Smooth muscle cell (in vitro differentiated cells): Measurements from ENCODE around the gene IFIT1. TPM values are rescaled to one million over a fixed set of nuclear protein-coding genes. Genes with fewer than 3 reads are reported as not detected.

ENCODE experiments used
- DNase-seq: peaks from one replicate; lab custom pipeline; 2025; ENCODE audit not compliant: unreplicated experiment; lab: John Stamatoyannopoulos, UW
- H2AFZ ChIP-seq: fragments of 200-600 bp; sonication (generic); 2 replicates; pipeline ENCODE4 v1.6.0; 2016; ENCODE audit warnings: antibody characterized with exemption, low read depth, mild to moderate bottlenecking
- H3F3A ChIP-seq: fragments of 200-600 bp; sonication (generic); 2 replicates; pipeline ENCODE4 v1.6.0; 2017; ENCODE audit warnings: antibody characterized with exemption, low read depth
- H3K27ac ChIP-seq: fragments of 200-600 bp; sonication (generic); 2 replicates; pipeline ENCODE4 v1.5.1; 2016; ENCODE audit warnings: low read depth, mild to moderate bottlenecking
- H3K27me3 ChIP-seq: fragments of 200-600 bp; sonication (generic); 2 replicates; pipeline ENCODE4 v1.6.1; 2016; ENCODE audit warnings: low read depth, mild to moderate bottlenecking
- H3K36me3 ChIP-seq: fragments of 200-600 bp; sonication (generic); 2 replicates; pipeline ENCODE4 v1.5.1; 2016; ENCODE audit warnings: low read depth
- H3K4me1 ChIP-seq: fragments of 200-600 bp; sonication (generic); 2 replicates; pipeline ENCODE4 v1.5.1; 2016; ENCODE audit warnings: low read depth
- H3K4me2 ChIP-seq: fragments of 200-600 bp; sonication (generic); 2 replicates; pipeline ENCODE4 v1.6.0; 2016; ENCODE audit warnings: mild to moderate bottlenecking
- H3K4me3 ChIP-seq: fragments of 200-600 bp; sonication (generic); 2 replicates; pipeline ENCODE4 v1.5.1; 2016; ENCODE audit warnings: mild to moderate bottlenecking
- H3K79me2 ChIP-seq: fragments of 200-600 bp; sonication (generic); 2 replicates; pipeline ENCODE4 v1.6.0; 2016; ENCODE audit warnings: low read depth, mild to moderate bottlenecking
- H3K9ac ChIP-seq: fragments of 200-600 bp; sonication (generic); 2 replicates; pipeline ENCODE4 v1.6.0; 2016; ENCODE audit warnings: low read depth
- H3K9me3 ChIP-seq: fragments of 200-600 bp; sonication (generic); replicated peaks from 2 replicates; pipeline ENCODE4 v1.5.1; 2016; ENCODE audit warnings: low read depth
- H4K20me1 ChIP-seq: fragments of 200-600 bp; sonication (generic); 2 replicates; pipeline ENCODE4 v1.6.0; 2016; ENCODE audit warnings: low read depth
- WGBS: methylation state at CpG from one replicate; pipeline ENCODE4 v1.1.7; 2016; ENCODE audit warnings: low lambda C conversion rate; 5-methylcytosine and 5-hydroxymethylcytosine counted together
- polyA plus RNA-seq: library from polyadenylated mRNA; unstranded; fragments of >200 nt; fragmentation: Nextera tagmentation; extraction: Ambion mirVana; gene quantifications from 2 replicates; pipeline ENCODE4 v1.2.1, GENCODE V29; 2016
- total RNA-seq: library from RNA; depleted of rRNA; stranded (reverse); fragments of >200 nt; gene quantifications from 2 replicates; pipeline ENCODE4 v1.2.3, GENCODE V29; 2014
- TF ChIP-seq, protein P1 (sequence below): fragments of 200-600 bp; sonication (generic); IDR thresholded peaks from 2 replicates; pipeline ENCODE4 v1.5.1; 2017; ENCODE audit warnings: borderline replicate concordance, mild to moderate bottlenecking, antibody characterized with exemption; ENCODE audit not compliant: insufficient read depth, poor library complexity, severe bottlenecking

Gene IFIT1
- total and polyA plus RNA-seq, 2 experiments from 2014 or later = 1.2 to 1.8 TPM

- H3K27me3 ChIP-seq = no peaks in the 10 kb centered on the region
- TF ChIP-seq, protein P1, sequence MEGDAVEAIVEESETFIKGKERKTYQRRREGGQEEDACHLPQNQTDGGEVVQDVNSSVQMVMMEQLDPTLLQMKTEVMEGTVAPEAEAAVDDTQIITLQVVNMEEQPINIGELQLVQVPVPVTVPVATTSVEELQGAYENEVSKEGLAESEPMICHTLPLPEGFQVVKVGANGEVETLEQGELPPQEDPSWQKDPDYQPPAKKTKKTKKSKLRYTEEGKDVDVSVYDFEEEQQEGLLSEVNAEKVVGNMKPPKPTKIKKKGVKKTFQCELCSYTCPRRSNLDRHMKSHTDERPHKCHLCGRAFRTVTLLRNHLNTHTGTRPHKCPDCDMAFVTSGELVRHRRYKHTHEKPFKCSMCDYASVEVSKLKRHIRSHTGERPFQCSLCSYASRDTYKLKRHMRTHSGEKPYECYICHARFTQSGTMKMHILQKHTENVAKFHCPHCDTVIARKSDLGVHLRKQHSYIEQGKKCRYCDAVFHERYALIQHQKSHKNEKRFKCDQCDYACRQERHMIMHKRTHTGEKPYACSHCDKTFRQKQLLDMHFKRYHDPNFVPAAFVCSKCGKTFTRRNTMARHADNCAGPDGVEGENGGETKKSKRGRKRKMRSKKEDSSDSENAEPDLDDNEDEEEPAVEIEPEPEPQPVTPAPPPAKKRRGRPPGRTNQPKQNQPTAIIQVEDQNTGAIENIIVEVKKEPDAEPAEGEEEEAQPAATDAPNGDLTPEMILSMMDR = no peak
- H3K4me2 ChIP-seq = peak overlapping the region; percentile 90
- no peaks in the 10 kb centered on the region for H3F3A ChIP-seq
- no peaks in the 10 kb centered on the region for H3K36me3 ChIP-seq
- peak overlapping the region; percentile 92 for H3K9ac ChIP-seq
- DNase-seq = peak; percentile 55
- H2AFZ ChIP-seq = peak overlapping the region; percentile 96
- H4K20me1 ChIP-seq = no peaks in the 10 kb centered on the region
- peaks cover 3% of the 10 kb centered on the region for H3K4me1 ChIP-seq
- WGBS = 4% methylated on average over 65 of the region's 66 CpGs
- peak overlapping the region; percentile 85 for H3K4me3 ChIP-seq
- H3K27ac ChIP-seq = peak overlapping the region; percentile 73
- no peaks in the 10 kb centered on the region for H3K9me3 ChIP-seq
- H3K79me2 ChIP-seq = no peaks in the 10 kb centered on the region
These were observed 22.7 kb downstream of the IFIT1 start for GRCh38 chr10:89414879-89415821.

GRCh38 chr10:89416465-89416864, 24.0 kb downstream of the IFIT1 start:
- Histone ChIP-seq H3K27ac (no peak overlapping the region), H3K9me3 (no peaks in the 10 kb centered on the region), H3F3A (no peaks in the 10 kb centered on the region), H3K36me3 (no peaks in the 10 kb centered on the region), H2AFZ (no peak overlapping the region), H3K79me2 (no peaks in the 10 kb centered on the region), H3K27me3 (no peaks in the 10 kb centered on the region), H3K9ac (no peak overlapping the region), H4K20me1 (no peaks in the 10 kb centered on the region), H3K4me2 (no peak overlapping the region), H3K4me1 (peaks cover 3% of the 10 kb centered on the region), H3K4me3 (no peak overlapping the region)
- TF ChIP-seq, protein P1 = no peak
- 88% methylated on average over 1 of the region's 1 CpG for WGBS
- DNase-seq = no peak

DNA sequence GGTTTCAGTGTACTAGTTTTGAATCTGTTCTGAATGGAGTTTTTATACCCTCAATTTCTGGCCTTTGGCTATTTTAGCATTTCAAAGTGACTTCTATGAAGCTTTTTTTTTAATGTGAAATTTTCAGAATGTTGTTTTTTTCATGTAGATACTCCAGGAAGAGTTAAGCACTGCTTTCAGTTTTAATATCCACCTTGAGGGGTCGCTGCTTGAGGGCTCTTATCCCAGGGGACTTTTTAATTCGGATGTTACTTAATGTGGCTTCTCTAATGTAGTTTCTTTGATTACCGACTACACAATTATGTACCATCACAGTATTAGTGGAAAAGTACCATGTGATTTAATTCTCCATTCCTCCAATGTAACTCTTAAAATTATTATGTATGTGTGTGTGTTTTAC, 27.1 kb downstream of the IFIT1 start:
- no peak overlapping the region for H3K27ac ChIP-seq
- no peaks in the 10 kb centered on the region for H3K27me3 ChIP-seq
- H3K4me2 ChIP-seq = no peak overlapping the region
- no peaks in the 10 kb centered on the region for H3K79me2 ChIP-seq
- H3K4me1 ChIP-seq = no peaks in the 10 kb centered on the region
- no peaks in the 10 kb centered on the region for H3K36me3 ChIP-seq
- TF ChIP-seq, protein P1 = peak; percentile 31
- H2AFZ ChIP-seq = no peak overlapping the region
- H3K9me3 ChIP-seq = no peaks in the 10 kb centered on the region
- 66% methylated on average over 3 of the region's 3 CpGs for WGBS
- no peaks in the 10 kb centered on the region for H4K20me1 ChIP-seq
- DNase-seq = no peak
- H3K9ac ChIP-seq = no peak overlapping the region
- no peak overlapping the region for H3K4me3 ChIP-seq
- H3F3A ChIP-seq = no peaks in the 10 kb centered on the region
